HL-60 (cell line): ENCODE data around the gene FIGN.

Experiments
- CTCF ChIP-seq: IDR thresholded peaks from one replicate; pipeline ENCODE4 v1.5.1; 2011; ENCODE audit warnings: low read length, control low read depth, inconsistent platforms; ENCODE audit not compliant: insufficient read depth
- POLR2AphosphoS5 ChIP-seq: IDR thresholded peaks from 2 replicates; pipeline ENCODE4 v1.6.1; 2012; ENCODE audit warnings: low read depth
- SPI1 ChIP-seq: IDR thresholded peaks from 2 replicates; pipeline ENCODE4 v1.6.1; 2012; ENCODE audit warnings: low read depth, mild to moderate bottlenecking, borderline replicate concordance

DNA sequence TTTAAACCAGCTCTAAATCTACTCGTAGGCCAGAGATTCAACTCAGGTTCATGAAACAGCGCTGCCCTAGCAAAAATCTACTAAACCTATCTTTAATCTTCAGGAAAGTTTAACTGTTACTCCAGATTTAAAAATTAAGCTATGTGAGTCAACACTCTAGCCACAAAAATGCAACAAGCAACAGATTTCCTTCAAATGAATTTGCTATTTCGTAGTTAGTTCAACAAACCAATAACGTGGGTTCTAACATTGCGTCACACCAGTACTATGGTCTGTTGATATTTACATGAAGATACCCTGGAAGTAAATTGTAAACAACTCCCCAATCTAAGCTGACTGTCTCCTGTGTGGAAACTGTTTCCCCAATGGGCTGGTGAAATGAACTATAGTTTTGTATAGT lies 71.2 kb downstream of the FIGN start:
- TF ChIP-seq CTCF (no peak), POLR2AphosphoS5 (no peak), SPI1 (no peak)
